Posterior cingulate gyrus (tissue), 11 donors: Measurements from ENCODE around the gene TADA2B.

Experiments
- DNase-seq, 10 donors: peaks; one replicate each; pipeline versions ENCODE4 v3.0.0 to v3.0.0-alpha.2; 2020 to 2021; ENCODE audit warnings: mixed read lengths in 3 of 10
- intact Hi-C: fragments of 100-400 bp; cut with DNase I; formaldehyde crosslinking; loops from one replicate; pipeline ENCODE4 v1.15.1; 2023

The TADA2B gene

GRCh38 chr4:7034262-7035081 is 8.7 kb upstream of the TADA2B start:
- peak in 1 of 10 donors; percentile 85 for DNase-seq
- intact Hi-C loops: no loop called here

- intact Hi-C loops: no loop called here
- peak in 1 of 10 donors; percentile 6 for DNase-seq
These were observed 5.7 kb upstream of the TADA2B start for GRCh38 chr4:7037425-7037824.

- intact Hi-C loops: no loop called here
- DNase-seq: no peak
These were observed 2.4 kb upstream of the TADA2B start for GRCh38 chr4:7040765-7041164.

GRCh38 chr4:7041246-7041645 is 1.9 kb upstream of the TADA2B start:
- intact Hi-C loops: no loop called here
- DNase-seq: peak in 2 of 10 donors; percentile 66 to 68

- peak in 8 of 10 donors; percentile 30 to 92 (median 58) for DNase-seq
- intact Hi-C loops: no loop called here
These were observed 1.2 kb upstream of the TADA2B start for GRCh38 chr4:7041801-7042502.

GRCh38 chr4:7042503-7043283 is 479 bp upstream of the TADA2B start:
- intact Hi-C loops: loop anchor here (1.0 kb wide), 3 partner anchors 26 to 133 kb away; partner anchors contain the start of genes GRPEL1 and TBC1D14

GRCh38 chr4:7044137-7044930 is 1.2 kb downstream of the TADA2B start:
- intact Hi-C loops: no loop called here
- DNase-seq: peak in 2 of 10 donors; percentile 43 to 62

More at GRCh38 chr4:7042503-7043283, 479 bp upstream of the TADA2B start:
- peak; percentile 90 to 99 (median 97) for DNase-seq

- peak in 1 of 10 donors; percentile 35 for DNase-seq
- intact Hi-C loops: no loop called here
These were observed 2.4 kb downstream of the TADA2B start for GRCh38 chr4:7045553-7045952.

GRCh38 chr4:7045961-7046921 is 3.1 kb downstream of the TADA2B start:
- DNase-seq: peak in 2 of 10 donors; percentile 57 to 72
- intact Hi-C loops: no loop called here

- intact Hi-C loops: no loop called here
- DNase-seq: peak in 1 of 10 donors; percentile 66
These were observed 3.8 kb downstream of the TADA2B start for GRCh38 chr4:7046971-7047370.

GRCh38 chr4:7048642-7049041 is 5.5 kb downstream of the TADA2B start:
- peak in 1 of 10 donors; percentile 66 for DNase-seq
- intact Hi-C loops: no loop called here

GRCh38 chr4:7049295-7049694 is 6.1 kb downstream of the TADA2B start:
- intact Hi-C loops: no loop called here

GRCh38 chr4:7049739-7050138 is 6.6 kb downstream of the TADA2B start:
- intact Hi-C loops: no loop called here
- DNase-seq: peak in 1 of 10 donors; percentile 79

More at GRCh38 chr4:7049295-7049694, 6.1 kb downstream of the TADA2B start:
- peak in 1 of 10 donors; percentile 42 for DNase-seq

GRCh38 chr4:7050481-7051143 is 7.4 kb downstream of the TADA2B start:
- intact Hi-C loops: no loop called here
- peak in 1 of 10 donors; percentile 77 for DNase-seq

GRCh38 chr4:7051144-7051495 is 7.9 kb downstream of the TADA2B start:
- intact Hi-C loops: no loop called here
- DNase-seq: peak in 1 of 10 donors; percentile 42

- DNase-seq: peak in 1 of 10 donors; percentile 76
- intact Hi-C loops: no loop called here
These were observed 8.7 kb downstream of the TADA2B start for GRCh38 chr4:7051905-7052304.

GRCh38 chr4:7052313-7052712 is 9.1 kb downstream of the TADA2B start:
- intact Hi-C loops: no loop called here

More at GRCh38 chr4:7052313-7052712, 9.1 kb downstream of the TADA2B start:
- peak in 2 of 10 donors; percentile 43 to 51 for DNase-seq
